Embryonic facial prominence (tissue), 1 donor: ENCODE measurements around the gene UMODL1.

Experiments used
- DNase-seq: peaks from one replicate; pipeline ENCODE4 v3.0.0-alpha.2; 2016; ENCODE audit errors: extremely low spot score

UMODL1 gene

GRCh38 chr21:42071146-42071737 is at the start of gene UMODL1:
Gene UMODL1, plus strand, starts transcription at chr21:42071317. Its CDS starts 0 bp downstream, at chr21:42071317.
- no peak for DNase-seq

- no peak for DNase-seq
These were observed 49.6 kb upstream of the UMODL1 start for GRCh38 chr21:42021371-42022090.

- DNase-seq, result no peak
These were observed 49.1 kb upstream of the UMODL1 start for GRCh38 chr21:42022091-42022430.

DNA sequence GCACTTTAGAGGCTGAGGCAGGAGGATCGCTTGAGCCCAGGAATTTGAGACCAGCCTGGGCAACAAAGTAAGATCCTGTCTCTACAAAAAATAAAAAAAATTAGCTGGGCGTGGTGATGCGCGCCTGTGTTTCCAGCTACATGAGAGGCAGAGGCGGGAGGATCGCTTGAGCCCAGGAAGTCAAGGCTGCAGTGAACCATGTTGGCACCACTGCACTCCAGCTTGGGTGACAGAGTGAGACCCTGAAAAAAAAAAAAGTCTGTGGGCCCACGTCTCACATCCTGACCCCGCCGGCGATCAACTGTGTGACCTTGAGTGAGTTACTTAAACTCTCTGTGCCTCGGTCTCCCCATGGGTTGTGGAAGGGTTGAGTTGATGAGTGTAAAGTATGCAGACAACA is 48.2 kb upstream of the UMODL1 start:
- DNase-seq, result no peak

GRCh38 chr21:42025376-42026081 is 45.6 kb upstream of the UMODL1 start:
- no peak for DNase-seq

DNA sequence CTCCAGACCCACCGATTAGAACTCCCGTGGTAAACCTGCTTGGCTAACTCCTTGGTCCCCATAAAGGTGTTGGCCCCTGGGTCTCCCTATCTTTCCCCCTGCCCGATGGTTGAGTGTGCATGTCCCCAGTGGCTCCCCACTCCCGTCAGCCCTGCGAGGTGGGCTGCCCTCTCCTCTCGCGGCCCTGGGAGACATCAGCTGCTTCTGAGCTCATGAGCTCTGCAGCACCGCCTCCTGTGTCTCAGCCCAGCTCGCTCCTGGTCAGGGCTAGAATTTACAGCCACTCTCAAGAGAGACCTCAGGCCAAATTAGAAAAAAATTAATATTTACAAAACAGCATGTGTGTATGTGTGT is 45.1 kb upstream of the UMODL1 start:
- DNase-seq, result no peak

DNA sequence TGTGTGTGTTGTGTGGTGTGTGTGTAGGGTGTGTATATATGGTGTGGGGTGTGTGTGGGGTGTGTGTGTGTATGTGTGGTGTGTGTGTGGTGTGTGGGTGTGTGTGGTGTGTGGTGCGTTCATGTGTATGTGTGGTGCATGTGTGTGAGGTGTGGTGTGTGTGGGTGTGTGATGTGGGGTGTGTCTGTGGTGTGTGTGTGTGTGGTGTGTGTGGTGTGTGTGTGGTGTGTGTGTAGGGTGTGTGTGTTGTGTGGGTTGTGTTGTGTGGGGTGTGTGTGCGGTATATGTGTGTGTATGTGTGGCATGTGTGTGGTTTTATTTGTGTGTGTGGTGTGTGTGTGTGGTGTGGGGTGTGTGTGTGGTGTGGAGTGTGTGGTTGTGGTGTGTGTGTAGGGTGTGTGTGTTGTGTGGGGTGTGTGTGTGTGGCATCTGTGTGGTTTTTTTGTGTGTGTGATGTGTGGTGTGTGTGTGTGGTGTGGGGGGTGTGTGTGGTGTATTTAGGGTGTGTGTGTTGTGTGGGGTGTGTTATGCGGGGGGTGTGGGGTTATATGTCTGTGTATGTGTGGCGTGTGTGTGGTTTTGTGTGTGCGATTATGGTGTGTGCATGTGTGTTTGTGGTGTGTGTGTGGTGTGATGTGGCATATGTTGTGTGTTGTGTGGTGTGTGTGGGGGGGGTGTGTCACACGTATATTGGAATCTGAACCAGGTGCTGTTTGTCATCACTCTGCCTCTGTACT is 43.9 kb upstream of the UMODL1 start:
- DNase-seq, result no peak

DNA sequence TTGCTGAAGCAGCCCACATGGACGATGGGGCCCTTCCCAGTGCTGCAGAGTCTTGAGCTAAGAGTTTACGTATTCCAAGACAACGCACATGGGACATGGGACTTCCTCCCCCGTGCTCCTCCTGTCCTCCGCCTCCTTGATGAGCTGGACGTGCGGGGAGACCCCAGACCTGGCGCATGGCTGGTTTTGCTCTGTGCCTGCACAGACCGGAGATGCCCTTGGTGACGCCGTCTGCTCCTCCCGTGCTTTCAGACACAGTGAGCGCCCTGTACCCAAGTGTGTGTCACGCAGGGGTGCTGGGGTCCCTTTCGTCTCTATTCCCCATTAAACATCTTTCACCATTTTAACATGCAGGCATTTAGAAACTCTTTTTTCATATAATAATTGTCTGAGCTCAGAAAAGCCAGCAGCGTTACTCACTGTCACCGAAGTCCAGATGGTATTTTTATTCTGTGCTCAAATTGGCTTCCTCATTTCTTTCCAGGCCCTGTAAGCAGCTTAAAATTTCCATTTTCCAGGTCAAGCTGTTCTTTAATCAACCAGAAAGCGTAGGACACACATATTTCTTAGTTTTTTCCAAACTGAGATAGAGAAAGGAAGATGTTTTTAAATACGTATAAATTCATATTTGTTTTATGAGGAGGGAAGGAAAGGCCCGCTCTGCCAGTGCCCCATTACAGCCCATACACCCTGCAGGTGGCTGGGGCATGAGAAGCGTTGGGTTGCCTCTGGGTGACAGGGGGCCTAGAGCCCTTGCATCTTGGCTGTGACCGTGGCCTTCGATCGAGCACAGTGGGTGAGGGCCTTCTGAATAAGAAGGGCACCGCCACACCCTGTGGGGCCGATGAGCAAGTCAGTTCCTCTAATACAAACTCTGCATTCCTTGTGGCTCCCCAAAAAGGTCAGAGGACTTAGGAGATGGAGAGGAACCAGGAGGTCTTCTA is 43.0 kb upstream of the UMODL1 start:
- DNase-seq, result no peak

DNA sequence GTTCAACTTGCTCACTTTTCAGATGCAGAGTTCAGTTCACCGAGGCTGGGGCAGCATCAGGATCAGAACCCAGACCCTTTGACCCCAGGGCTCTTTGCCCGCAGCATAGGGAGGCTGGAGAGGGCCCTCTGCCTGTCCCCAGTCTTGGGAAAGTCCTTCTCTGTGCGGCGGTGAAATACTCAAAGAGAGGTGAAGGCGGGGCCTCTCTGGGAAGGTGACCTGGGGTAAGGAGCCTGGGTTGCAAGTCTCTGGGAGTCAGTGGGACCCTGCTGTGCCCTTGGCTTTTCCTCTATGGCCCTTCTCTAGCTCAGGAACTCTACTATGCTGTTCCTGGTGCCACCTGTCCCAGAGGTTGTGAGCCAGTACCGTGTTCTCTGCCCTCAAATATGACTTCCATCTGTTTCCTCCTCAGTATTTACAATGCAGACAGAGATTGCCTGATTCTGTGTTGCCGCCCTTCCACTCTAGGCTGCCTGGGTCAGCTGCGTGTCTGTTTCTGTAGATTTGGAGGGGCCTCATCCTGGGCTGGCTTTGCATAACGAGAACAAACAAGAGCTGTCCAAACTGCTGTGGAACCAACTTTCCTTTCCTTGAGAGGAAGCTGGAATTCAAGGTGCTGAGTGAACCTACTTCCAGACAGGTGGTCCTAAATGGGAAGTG is 42.2 kb upstream of the UMODL1 start:
- DNase-seq, result no peak

- no peak for DNase-seq
These were observed 40.8 kb upstream of the UMODL1 start for GRCh38 chr21:42030311-42030710.

DNA sequence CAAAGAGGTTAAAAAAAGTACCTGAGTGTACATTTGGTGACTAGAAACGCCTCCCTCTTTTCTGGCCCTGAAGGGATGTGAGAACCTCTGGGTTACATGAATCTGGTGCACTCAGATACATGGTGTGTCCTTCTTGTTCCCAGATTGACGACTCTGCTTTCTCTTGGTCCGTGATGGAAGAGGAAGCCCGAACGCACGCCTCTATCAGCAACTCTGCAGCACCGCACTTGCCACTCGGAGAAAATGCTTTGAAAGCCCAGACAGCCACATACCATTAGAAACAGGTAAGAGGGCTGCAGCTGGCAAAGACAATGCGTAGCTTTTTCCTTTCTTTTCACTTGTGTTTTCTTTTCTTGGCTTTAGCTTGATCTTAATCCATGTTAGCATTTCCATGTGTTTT is 39.9 kb upstream of the UMODL1 start:
- DNase-seq, result no peak

DNA sequence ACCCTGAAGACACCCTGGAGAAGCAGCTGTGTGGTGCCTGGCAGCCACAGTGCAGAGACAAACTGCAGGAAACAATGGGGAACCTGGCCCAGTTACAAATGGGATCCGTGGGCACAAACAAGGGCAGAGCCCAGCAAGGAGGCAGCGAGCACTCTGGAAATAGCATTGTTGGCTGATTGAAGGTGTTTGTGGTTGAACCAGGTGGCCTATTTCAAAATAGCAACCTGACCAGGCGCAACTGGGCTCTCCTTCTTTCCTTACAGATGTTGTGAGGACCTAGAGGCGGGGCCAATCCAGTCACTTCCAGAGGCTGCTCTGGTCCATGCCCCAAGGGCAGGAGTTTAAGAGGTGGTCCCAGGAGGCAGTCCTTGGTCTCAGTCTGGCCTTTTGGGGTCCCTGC is 39.3 kb upstream of the UMODL1 start:
- DNase-seq, result no peak

- no peak for DNase-seq
These were observed 38.9 kb upstream of the UMODL1 start for GRCh38 chr21:42032266-42032665.

DNA sequence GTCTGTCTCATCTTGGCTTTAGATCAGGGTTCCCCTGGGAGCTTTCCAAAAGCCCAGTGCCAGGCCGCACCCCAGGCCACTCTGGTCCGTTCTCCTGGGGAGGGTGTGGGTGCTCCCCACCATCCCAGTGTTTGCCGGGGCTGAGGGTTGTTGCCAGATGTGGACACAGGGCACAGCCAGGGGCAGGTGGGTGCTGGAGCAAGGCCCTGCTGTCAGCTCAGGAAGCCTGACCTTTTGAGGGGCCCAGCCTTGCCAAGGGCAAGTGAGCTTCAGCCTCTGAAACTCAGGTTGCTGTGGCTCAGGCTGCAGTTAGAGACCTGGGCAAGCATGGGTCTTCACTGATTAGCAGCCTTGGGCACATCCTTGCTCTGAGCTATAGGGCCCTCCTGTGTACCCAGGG is 38.1 kb upstream of the UMODL1 start:
- no peak for DNase-seq

- DNase-seq, result no peak
These were observed 34.8 kb upstream of the UMODL1 start for GRCh38 chr21:42036313-42036712.

DNA sequence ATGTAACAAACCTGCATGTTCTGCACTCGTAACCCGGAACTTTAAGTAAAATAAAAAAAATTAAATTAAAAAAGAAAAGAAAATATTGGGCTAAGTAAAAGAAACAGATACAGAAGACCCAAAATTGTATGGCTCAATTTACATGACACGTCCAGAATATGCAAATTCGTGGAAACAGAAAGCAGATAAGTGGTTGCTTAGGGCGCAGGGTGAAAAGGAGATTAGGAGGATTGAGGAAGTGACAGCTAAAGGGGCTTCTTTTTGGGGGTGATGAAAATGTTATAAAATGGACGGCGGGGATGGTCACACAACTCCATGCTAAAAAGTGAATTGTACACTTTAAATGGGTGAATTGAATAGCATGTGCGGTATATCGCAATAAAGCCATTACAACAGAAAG is 33.6 kb upstream of the UMODL1 start:
- no peak for DNase-seq

DNA sequence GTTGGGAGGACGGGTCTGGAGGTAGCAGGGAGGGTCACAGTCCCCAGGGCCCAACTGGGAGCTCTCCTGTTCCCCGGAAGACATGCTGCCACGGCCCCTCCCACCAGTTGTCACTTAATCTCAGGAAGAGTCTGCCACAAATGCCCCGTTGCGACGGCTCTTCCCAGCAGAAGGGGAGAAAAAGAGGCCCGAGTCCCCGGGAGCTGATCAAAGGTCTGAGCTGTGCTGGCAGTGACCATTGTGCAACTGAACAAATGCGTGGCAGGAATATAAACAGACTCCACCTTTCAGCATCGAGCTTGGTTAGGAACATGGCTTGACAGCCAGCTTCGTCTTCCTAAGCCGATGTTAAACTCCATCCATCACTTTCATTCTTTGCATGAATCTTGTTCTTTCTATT is 33.2 kb upstream of the UMODL1 start:
- DNase-seq, result no peak

DNA sequence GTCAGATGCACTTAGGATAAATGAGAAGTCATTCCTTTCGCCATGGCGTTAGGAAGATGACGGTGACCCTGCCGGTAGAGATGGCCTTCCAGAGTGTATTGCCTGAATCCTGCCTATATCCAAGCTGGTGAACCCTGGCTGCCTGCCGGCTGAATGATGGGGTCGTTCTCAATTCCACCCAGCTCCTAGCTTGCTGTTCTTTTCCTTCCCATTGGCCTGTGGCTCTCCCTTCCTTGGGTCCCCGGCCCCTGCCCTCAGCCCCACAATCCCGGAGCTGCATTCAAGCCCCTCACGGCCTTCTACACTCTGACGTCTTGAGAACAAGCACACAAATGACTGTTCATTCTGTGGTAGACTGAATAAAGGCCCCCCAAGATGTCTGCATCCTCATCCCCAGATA is 32.7 kb upstream of the UMODL1 start:
- no peak for DNase-seq

GRCh38 chr21:42038826-42039425 is 32.2 kb upstream of the UMODL1 start:
- no peak for DNase-seq

- DNase-seq, result no peak
These were observed 31.6 kb upstream of the UMODL1 start for GRCh38 chr21:42039470-42039901.
